ENCODE data around the gene SPPL2B.

DNA sequence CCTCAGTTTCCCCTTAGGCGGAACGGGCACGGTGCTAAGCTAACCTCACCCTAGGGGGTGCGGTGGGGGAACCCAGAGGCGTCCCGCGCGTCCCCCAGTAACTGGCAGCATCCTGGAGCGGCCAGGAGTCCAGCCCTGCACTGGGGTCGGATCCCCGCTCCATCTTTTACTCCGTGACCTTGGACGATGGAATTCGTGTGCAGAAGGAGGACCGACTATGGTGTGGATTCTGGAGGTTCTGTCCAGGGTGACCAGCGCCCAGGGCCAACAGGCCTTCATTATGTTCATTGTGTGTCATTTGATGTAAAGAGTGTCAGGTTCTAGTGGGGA, 630 bp downstream of the SPPL2B start:
- TF ChIP-seq, protein P1, sequence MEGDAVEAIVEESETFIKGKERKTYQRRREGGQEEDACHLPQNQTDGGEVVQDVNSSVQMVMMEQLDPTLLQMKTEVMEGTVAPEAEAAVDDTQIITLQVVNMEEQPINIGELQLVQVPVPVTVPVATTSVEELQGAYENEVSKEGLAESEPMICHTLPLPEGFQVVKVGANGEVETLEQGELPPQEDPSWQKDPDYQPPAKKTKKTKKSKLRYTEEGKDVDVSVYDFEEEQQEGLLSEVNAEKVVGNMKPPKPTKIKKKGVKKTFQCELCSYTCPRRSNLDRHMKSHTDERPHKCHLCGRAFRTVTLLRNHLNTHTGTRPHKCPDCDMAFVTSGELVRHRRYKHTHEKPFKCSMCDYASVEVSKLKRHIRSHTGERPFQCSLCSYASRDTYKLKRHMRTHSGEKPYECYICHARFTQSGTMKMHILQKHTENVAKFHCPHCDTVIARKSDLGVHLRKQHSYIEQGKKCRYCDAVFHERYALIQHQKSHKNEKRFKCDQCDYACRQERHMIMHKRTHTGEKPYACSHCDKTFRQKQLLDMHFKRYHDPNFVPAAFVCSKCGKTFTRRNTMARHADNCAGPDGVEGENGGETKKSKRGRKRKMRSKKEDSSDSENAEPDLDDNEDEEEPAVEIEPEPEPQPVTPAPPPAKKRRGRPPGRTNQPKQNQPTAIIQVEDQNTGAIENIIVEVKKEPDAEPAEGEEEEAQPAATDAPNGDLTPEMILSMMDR (IDR thresholded peaks at IDR 0.05) = no peak
- TF ChIP-seq POLR2A (IDR thresholded peaks at IDR 0.05) = no peak

All from upper lobe of left lung (tissue), 4 donors.